Prostate gland (tissue), 2 donors: ENCODE measurements around the gene MYCBPAP.

ENCODE experiments used
- CTCF ChIP-seq, 4 experiments: fragments of 200-600 bp in 2 of 4; fragments of 450-650 bp in 2 of 4; sonication (generic) in 2 of 4; IDR thresholded peaks; 1 replicate in 3 of 4; 2 replicates in 1 of 4; pipeline ENCODE4 v1.5.1; 2016 to 2019; ENCODE audit warnings: antibody characterized with exemption in 4 of 4, mild to moderate bottlenecking in 2 of 4, moderate library complexity in 2 of 4
- POLR2AphosphoS5 ChIP-seq: sonication (generic); formaldehyde crosslinking; IDR thresholded peaks from one replicate; pipeline ENCODE4 v1.6.1; 2017; ENCODE audit warnings: antibody characterized with exemption

DNA sequence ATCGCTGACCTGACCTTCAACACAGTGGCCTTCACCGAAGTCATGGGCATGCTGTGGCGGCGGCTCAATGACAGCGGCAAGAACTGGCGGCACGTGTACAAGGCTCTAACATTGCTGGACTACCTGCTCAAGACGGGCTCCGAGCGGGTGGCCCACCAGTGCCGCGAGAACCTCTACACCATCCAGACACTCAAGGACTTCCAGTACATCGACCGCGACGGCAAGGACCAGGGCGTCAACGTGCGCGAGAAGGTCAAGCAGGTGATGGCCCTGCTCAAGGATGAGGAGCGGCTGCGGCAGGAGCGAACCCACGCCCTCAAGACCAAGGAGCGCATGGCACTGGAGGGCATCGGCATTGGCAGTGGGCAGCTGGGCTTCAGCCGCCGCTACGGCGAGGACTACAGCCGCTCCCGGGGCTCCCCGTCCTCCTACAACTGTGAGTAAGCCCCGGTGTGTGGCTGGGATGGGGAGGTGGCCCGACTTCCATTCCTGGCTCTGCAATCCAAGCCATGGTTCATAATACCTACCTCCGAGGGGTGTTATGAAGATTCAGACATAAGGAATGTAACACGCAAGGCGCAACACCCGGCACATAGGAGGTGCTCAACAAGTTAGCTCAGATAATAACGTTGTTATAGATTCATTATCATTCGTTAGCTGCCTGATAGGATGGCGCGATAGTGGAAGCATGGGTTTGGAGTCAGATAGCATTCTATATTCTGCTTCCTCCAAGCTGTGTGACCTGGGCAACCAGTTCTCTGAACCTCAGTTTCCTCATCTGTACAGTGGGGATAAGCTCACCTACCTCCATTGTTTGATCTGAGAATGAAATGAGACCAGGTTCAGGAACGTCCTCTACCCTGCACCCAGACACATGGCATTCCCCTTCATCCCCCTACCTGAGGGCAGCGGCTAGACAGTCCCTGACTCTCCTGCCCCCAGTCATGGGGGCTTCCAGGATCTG is 28.7 kb downstream of the MYCBPAP start:
- TF ChIP-seq POLR2AphosphoS5 = no peak
- no peak for TF ChIP-seq CTCF (IDR thresholded peaks at IDR 0.05)
